Suprapubic skin (tissue), 4 donors: Measurements from ENCODE around the gene ZNF599. TPM values are rescaled to one million over a fixed set of nuclear protein-coding genes. Genes with fewer than 3 reads are reported as not detected.

Experiments
- DNase-seq, 2 donors: peaks; one replicate each; pipeline ENCODE4 v3.0.0-alpha.2; 2019; ENCODE audit warnings: low spot score in 2 of 2
- H3K27ac ChIP-seq: fragments of 200-600 bp; sonication (generic); one replicate; pipeline ENCODE4 v1.5.1; 2019
- H3K27me3 ChIP-seq: fragments of 200-600 bp; sonication (generic); one replicate; pipeline ENCODE4 v1.5.1; 2019
- H3K36me3 ChIP-seq: fragments of 200-600 bp; sonication (generic); one replicate; pipeline ENCODE4 v1.5.1; 2019
- H3K4me1 ChIP-seq: fragments of 200-600 bp; sonication (generic); one replicate; pipeline ENCODE4 v1.5.1; 2019
- H3K4me3 ChIP-seq: fragments of 200-600 bp; sonication (generic); one replicate; pipeline ENCODE4 v1.5.1; 2019; ENCODE audit warnings: mild to moderate bottlenecking
- H3K9me3 ChIP-seq: fragments of 200-600 bp; sonication (generic); one replicate; pipeline ENCODE4 v1.5.1; 2019
- CTCF ChIP-seq, 2 donors: fragments of 200-600 bp in 1 of 2; fragments of 450-650 bp in 1 of 2; sonication (generic) in 1 of 2; IDR thresholded peaks; one replicate each; pipeline ENCODE4 v1.5.1; 2016 to 2019; ENCODE audit warnings: antibody characterized with exemption in 2 of 2, mild to moderate bottlenecking in 1 of 2, moderate library complexity in 1 of 2
- EP300 ChIP-seq: sonication (generic); formaldehyde crosslinking; IDR thresholded peaks from one replicate; pipeline ENCODE4 v1.6.1; 2017; ENCODE audit warnings: antibody characterized with exemption
- POLR2A ChIP-seq, 2 donors: fragments of 450-650 bp; IDR thresholded peaks; one replicate each; pipeline ENCODE4 v1.6.1; 2017; ENCODE audit warnings: antibody characterized with exemption in 2 of 2, mild to moderate bottlenecking in 2 of 2, moderate library complexity in 2 of 2
- POLR2AphosphoS5 ChIP-seq, 3 donors: sonication (generic); formaldehyde crosslinking; IDR thresholded peaks; one replicate each; pipeline ENCODE4 v1.6.1; 2017; ENCODE audit warnings: antibody characterized with exemption in 3 of 3
- WGBS: methylation state at CpG from one replicate; pipeline ENCODE4 v1.1.5; 2018; 5-methylcytosine and 5-hydroxymethylcytosine counted together
- total RNA-seq, 4 donors: library from RNA; depleted of rRNA; stranded (reverse); fragments of >200 nt; gene quantifications; one replicate each; pipeline ENCODE4 v1.1.0, GENCODE V29; 2016

The ZNF599 gene
- total RNA-seq, 4 donors from 2014 or later = 3.4 to 12.8 (median 9.2) TPM

- 91% methylated on average over 3 of the region's 3 CpGs for WGBS
Measured at GRCh38 chr19:34744896-34745690, 27.9 kb downstream of the ZNF599 start.

GRCh38 chr19:34734537-34735103, 38.4 kb downstream of the ZNF599 start:
- peaks cover 9% of the 10 kb centered on the region for H3K9me3 ChIP-seq
- peaks cover 33% of the 10 kb centered on the region for H3K36me3 ChIP-seq
- peaks cover 19% of the 10 kb centered on the region for H3K4me1 ChIP-seq
- H3K27ac ChIP-seq = peak overlapping the region; percentile 99
- TF ChIP-seq POLR2AphosphoS5 (IDR thresholded peaks at IDR 0.05) = no peak
- no peak for TF ChIP-seq POLR2A (IDR thresholded peaks at IDR 0.05)
- no peak for TF ChIP-seq CTCF (IDR thresholded peaks at IDR 0.05)
- no peak for TF ChIP-seq EP300
- WGBS = 16% methylated on average over 16 of the region's 16 CpGs
- no peak for DNase-seq
- H3K4me3 ChIP-seq = peak overlapping the region; percentile 92
- H3K27me3 ChIP-seq = no peaks in the 10 kb centered on the region

More at GRCh38 chr19:34744896-34745690, 27.9 kb downstream of the ZNF599 start:
- peaks cover 24% of the 10 kb centered on the region for H3K36me3 ChIP-seq
- no peak overlapping the region for H3K4me3 ChIP-seq
- no peaks in the 10 kb centered on the region for H3K4me1 ChIP-seq
- TF ChIP-seq CTCF (IDR thresholded peaks at IDR 0.05) (no peak), POLR2A (IDR thresholded peaks at IDR 0.05) (no peak), EP300 (no peak), POLR2AphosphoS5 (IDR thresholded peaks at IDR 0.05) (no peak)
- H3K27me3 ChIP-seq = no peaks in the 10 kb centered on the region
- no peak overlapping the region for H3K27ac ChIP-seq
- peaks cover 56% of the 10 kb centered on the region for H3K9me3 ChIP-seq
- no peak for DNase-seq

GRCh38 chr19:34733746-34734536, 39.1 kb downstream of the ZNF599 start, which contains the start of gene ZNF181:
TSS of gene ZNF181 (plus strand) at chr19:34734243. CDS start at chr19:34735038, 795 bp downstream.
- Histone ChIP-seq H3K4me3 (peak within 1 kb of the TSS; percentile 92), H3K4me1 (peaks cover 19% of the 10 kb centered on the region), H3K36me3 (peaks cover 26% of the 10 kb centered on the region), H3K9me3 (peaks cover 3% of the 10 kb centered on the region), H3K27me3 (no peaks in the 10 kb centered on the region), H3K27ac (peak within 1 kb of the TSS; percentile 99)
- TF ChIP-seq CTCF (IDR thresholded peaks at IDR 0.05) (no peak), POLR2A (IDR thresholded peaks at IDR 0.05) (peak in 1 of 2 donors; percentile 68), POLR2AphosphoS5 (IDR thresholded peaks at IDR 0.05) (peak in 2 of 3 donors; percentile 21 to 77)
- peak; percentile 93 to 94 for DNase-seq
- WGBS = 0% methylated on average over 13 of the region's 67 CpGs

GRCh38 chr19:34733266-34733745, 39.7 kb downstream of the ZNF599 start:
- Histone ChIP-seq H3K4me1 (peaks cover 19% of the 10 kb centered on the region), H3K27me3 (no peaks in the 10 kb centered on the region), H3K4me3 (peak overlapping the region; percentile 92), H3K9me3 (peaks cover 3% of the 10 kb centered on the region), H3K36me3 (peaks cover 19% of the 10 kb centered on the region), H3K27ac (peak overlapping the region; percentile 99)
- peak in 1 of 2 donors; percentile 82 for DNase-seq
- TF ChIP-seq EP300 = no peak
- peak in 1 of 2 donors; percentile 54 for TF ChIP-seq POLR2A (IDR thresholded peaks at IDR 0.05)
- TF ChIP-seq POLR2AphosphoS5 (IDR thresholded peaks at IDR 0.05) = peak in 2 of 3 donors; percentile 1 to 31
- no peak for TF ChIP-seq CTCF (IDR thresholded peaks at IDR 0.05)
- WGBS = under 1% methylated on average over 13 of the region's 13 CpGs
